Measurements from ENCODE around the gene SUCO.

GRCh38 chr1:172637522-172637921 lies 104.6 kb downstream of the SUCO start:
- TF ChIP-seq POLR2AphosphoS5 (IDR thresholded peaks at IDR 0.05) (no peak), CTCF (IDR thresholded peaks at IDR 0.05) (no peak)
